K562 (cell line): Measurements from ENCODE around the gene SPTAN1. TPM values are rescaled to one million over a fixed set of nuclear protein-coding genes. Genes with fewer than 3 reads are reported as not detected.

Experiments used
- COPS2 ChIP-seq: fragments of 450-650 bp; conservative IDR thresholded peaks from 2 replicates; pipeline ENCODE4 v1.6.1; 2016; ENCODE audit warnings: mild to moderate bottlenecking, moderate library complexity
- DPF2 ChIP-seq: fragments of 450-650 bp; IDR thresholded peaks from 2 replicates; pipeline ENCODE4 v1.6.1; 2016
- JUND ChIP-seq, 2 experiments: IDR thresholded peaks; 2 replicates in 1 of 2; 3 replicates in 1 of 2; pipeline ENCODE4 v1.6.1; 2011; ENCODE audit warnings: borderline replicate concordance in 2 of 2, low read depth in 2 of 2, low read length in 2 of 2, improper control_type of control experiment in 1 of 2, missing biosample characterization in 1 of 2, missing genetic modification characterization in 1 of 2, missing genetic modification reagents in 1 of 2
- RCOR1 ChIP-seq, 2 experiments: IDR thresholded peaks; 2 replicates each; pipeline ENCODE4 v1.6.1; 2012; ENCODE audit warnings: low read depth in 2 of 2, low read length in 2 of 2, borderline replicate concordance in 1 of 2, improper control_type of control experiment in 1 of 2
- RREB1 ChIP-seq: fragments of 250-450 bp; sonication (Bioruptor Pico); IDR thresholded peaks from 2 replicates; pipeline ENCODE4 v1.4.0; 2020
- SMARCA4 ChIP-seq: fragments of 450-650 bp; IDR thresholded peaks from 2 replicates; pipeline ENCODE4 v1.6.1; 2016
- ZBTB40 ChIP-seq, 2 experiments: fragments of 450-650 bp in 1 of 2; sonication (generic) in 1 of 2; formaldehyde crosslinking in 1 of 2; IDR thresholded peaks; 2 replicates each; pipeline versions ENCODE4 v1.7.1 to v1.9.0; 2016 to 2022; ENCODE audit warnings: inconsistent platforms in 1 of 2, mild to moderate bottlenecking in 1 of 2, missing genetic modification reagents in 1 of 2
- ZNF740 ChIP-seq, 3 experiments: fragments of 200-800 bp in 1 of 3; sonication (Bioruptor generic) in 1 of 3; sonication (generic) in 1 of 3; formaldehyde crosslinking in 1 of 3; IDR thresholded peaks; 2 replicates each; pipeline versions ENCODE4 v1.6.1 to v1.8.0; 2016 to 2022; ENCODE audit warnings: mild to moderate bottlenecking in 2 of 3, missing compliant biosample characterization in 2 of 3, missing genetic modification characterization in 2 of 3, missing genetic modification reagents in 1 of 3
- polyA plus RNA-seq, 8 experiments: library from polyadenylated mRNA; depleted of rRNA in 4 of 8; stranded (reverse) in 5 of 8; unstranded in 3 of 8; fragments of >200 nt; fragmentation: Nextera tagmentation in 2 of 8; fragmentation: Illumina TruSeq in 1 of 8; extraction: Ambion mirVana in 2 of 8; extraction: Trizol in 1 of 8; gene quantifications; 2 replicates each; pipeline versions ENCODE4 v1.2.1 to v1.2.3, GENCODE V29; 2011 to 2014; ENCODE audit warnings: inconsistent platforms in 1 of 8, missing spikeins in 1 of 8
- total RNA-seq, 7 experiments: library from RNA; depleted of rRNA in 6 of 7; stranded (reverse); fragments of >200 nt in 6 of 7; fragmentation: Illumina TruSeq in 2 of 7; extraction: Trizol in 2 of 7; gene quantifications; 2 replicates each; pipeline versions ENCODE4 v1.2.1 to v1.2.3, GENCODE V29; 2011 to 2021; ENCODE audit warnings: low replicate concordance in 1 of 7

Gene SPTAN1
- total and polyA plus RNA-seq, 9 of the 15 experiments (the other 6 are each of a cell fraction or from before 2014, with no cell fraction given): 1.5 to 13.5 (median 6.8) TPM

GRCh38 chr9:128551657-128552152 is 682 bp upstream of the SPTAN1 start (continued):
- TF ChIP-seq SMARCA4 (0 out of 2 replicates have a peak, but pooled peaks have one; percentile 17), COPS2 (no peak), ZNF740 (CRISPR knock-in tag; IDR thresholded peaks at IDR 0.05) (no peak), ZNF740 (tag; IDR thresholded peaks at IDR 0.05) (no peak), RREB1 (CRISPR knock-in tag) (0 out of 2 replicates have a peak, but pooled peaks have one; percentile 76), ZBTB40 (IDR thresholded peaks at IDR 0.05) (peak; percentile 39; the same call in 1 of the 2 replicates), ZBTB40 (CRISPR knock-in tag; IDR thresholded peaks at IDR 0.05) (no peak), JUND (IDR thresholded peaks at IDR 0.05; ENCODE audit: borderline replicate concordance, low read depth, low read length) (peak; percentile 55; the same call in 1 of the 2 replicates), JUND (tag; IDR thresholded peaks at IDR 0.05; ENCODE audit: borderline replicate concordance, low read depth, low read length) (peak; percentile 13; the same call in 1 of the 3 replicates), DPF2 (peak; percentile 35; the same call in 1 of the 2 replicates), RCOR1 (IDR thresholded peaks at IDR 0.05; ENCODE audit: borderline replicate concordance in 1 of 2, low read depth in 2 of 2, low read length in 2 of 2) (no peak)
- TF ChIP-seq, all 486 proteins: peak for 10
